Thyroid gland (tissue), 4 donors: ENCODE measurements around the gene MPPED1. TPM values are rescaled to one million over a fixed set of nuclear protein-coding genes. Genes with fewer than 3 reads are reported as not detected.

Experiments
- DNase-seq, 2 donors: peaks; one replicate each; pipeline ENCODE4 v3.0.0-alpha.2; 2019
- H3K27ac ChIP-seq, 3 donors: fragments of 200-600 bp; sonication (generic); 1 replicate in 2 of 3; 2 replicates in 1 of 3; pipeline ENCODE4 v1.5.1; 2016 to 2019; ENCODE audit warnings: mild to moderate bottlenecking in 1 of 3, moderate library complexity in 1 of 3
- H3K27me3 ChIP-seq: fragments of 200-600 bp; sonication (generic); one replicate; pipeline ENCODE4 v1.5.1; 2019
- H3K36me3 ChIP-seq, 2 donors: fragments of 200-600 bp; sonication (generic); one replicate each; pipeline ENCODE4 v1.5.1; 2016 to 2019
- H3K4me1 ChIP-seq, 2 donors: fragments of 200-600 bp; sonication (generic); one replicate each; pipeline ENCODE4 v1.5.1; 2017 to 2019
- H3K4me3 ChIP-seq, 3 donors: fragments of 200-600 bp; sonication (generic); replicated peaks in 1 of 3; 1 replicate in 2 of 3; 2 replicates in 1 of 3; pipeline ENCODE4 v1.5.1; 2016; ENCODE audit warnings: mild to moderate bottlenecking in 1 of 3
- H3K9me3 ChIP-seq: fragments of 200-600 bp; sonication (generic); one replicate; pipeline ENCODE4 v1.5.1; 2017
- POLR2A ChIP-seq, 2 donors: fragments of 450-650 bp; IDR thresholded peaks; one replicate each; pipeline ENCODE4 v1.6.1; 2017; ENCODE audit warnings: antibody characterized with exemption in 2 of 2, mild to moderate bottlenecking in 2 of 2, moderate library complexity in 1 of 2
- WGBS, 2 donors: methylation state at CpG; one replicate each; pipeline ENCODE4 v1.1.5; 2017; 5-methylcytosine and 5-hydroxymethylcytosine counted together
- intact Hi-C: fragments of 100-400 bp; cut with DNase I; formaldehyde crosslinking; loops from one replicate; pipeline ENCODE4 v1.15.1; 2023
- total RNA-seq, 4 donors: library from RNA; depleted of rRNA; stranded (reverse); fragments of >200 nt; gene quantifications; one replicate each; pipeline ENCODE4 v1.2.3, GENCODE V29; 2016
- TF ChIP-seq, protein P1 (sequence below), 6 experiments: fragments of 200-600 bp in 3 of 6; fragments of 450-650 bp in 3 of 6; sonication (generic) in 3 of 6; IDR thresholded peaks; one replicate each; pipeline ENCODE4 v1.5.1; 2016 to 2019; ENCODE audit warnings: antibody characterized with exemption in 6 of 6, mild to moderate bottlenecking in 2 of 6, inconsistent platforms in 1 of 6, moderate library complexity in 1 of 6

Gene MPPED1
- total RNA-seq, 4 donors from 2014 or later: not detected

DNA sequence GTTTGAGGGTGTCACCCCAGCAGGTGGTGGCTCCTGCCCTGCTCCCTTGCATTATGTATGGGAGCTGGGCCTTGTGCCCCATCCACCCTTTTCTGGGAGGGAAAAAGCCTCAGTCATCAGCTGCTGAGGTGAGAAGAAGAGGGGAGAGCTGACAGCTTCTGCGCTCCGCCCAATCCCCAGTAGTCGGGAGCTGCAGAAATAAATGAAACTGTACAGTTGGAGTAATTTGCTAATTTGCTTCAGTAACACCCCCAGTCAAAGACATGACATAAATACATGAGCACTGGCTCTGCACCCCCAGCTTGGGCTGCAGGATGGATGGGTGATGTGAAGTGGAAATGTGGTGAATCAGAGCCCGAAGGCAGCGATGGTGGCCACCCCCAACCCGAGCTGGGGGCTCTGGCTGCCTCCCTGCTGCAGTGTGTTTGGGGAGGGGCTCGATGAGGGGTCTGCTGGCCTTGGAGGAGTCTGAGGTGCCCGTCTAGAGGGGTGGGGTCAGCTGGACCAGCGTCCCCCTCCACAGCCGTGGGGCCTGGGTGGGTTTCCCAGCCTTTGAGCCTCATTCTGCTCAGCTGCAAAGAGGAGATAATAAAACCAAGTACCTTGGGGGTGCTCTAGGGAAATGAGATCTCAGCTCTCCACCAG lies 59.2 kb downstream of the MPPED1 start:
- intact Hi-C loops: no loop called here
- TF ChIP-seq POLR2A (IDR thresholded peaks at IDR 0.05): no peak
- TF ChIP-seq, protein P1, sequence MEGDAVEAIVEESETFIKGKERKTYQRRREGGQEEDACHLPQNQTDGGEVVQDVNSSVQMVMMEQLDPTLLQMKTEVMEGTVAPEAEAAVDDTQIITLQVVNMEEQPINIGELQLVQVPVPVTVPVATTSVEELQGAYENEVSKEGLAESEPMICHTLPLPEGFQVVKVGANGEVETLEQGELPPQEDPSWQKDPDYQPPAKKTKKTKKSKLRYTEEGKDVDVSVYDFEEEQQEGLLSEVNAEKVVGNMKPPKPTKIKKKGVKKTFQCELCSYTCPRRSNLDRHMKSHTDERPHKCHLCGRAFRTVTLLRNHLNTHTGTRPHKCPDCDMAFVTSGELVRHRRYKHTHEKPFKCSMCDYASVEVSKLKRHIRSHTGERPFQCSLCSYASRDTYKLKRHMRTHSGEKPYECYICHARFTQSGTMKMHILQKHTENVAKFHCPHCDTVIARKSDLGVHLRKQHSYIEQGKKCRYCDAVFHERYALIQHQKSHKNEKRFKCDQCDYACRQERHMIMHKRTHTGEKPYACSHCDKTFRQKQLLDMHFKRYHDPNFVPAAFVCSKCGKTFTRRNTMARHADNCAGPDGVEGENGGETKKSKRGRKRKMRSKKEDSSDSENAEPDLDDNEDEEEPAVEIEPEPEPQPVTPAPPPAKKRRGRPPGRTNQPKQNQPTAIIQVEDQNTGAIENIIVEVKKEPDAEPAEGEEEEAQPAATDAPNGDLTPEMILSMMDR (IDR thresholded peaks at IDR 0.05): no peak
- no peaks in the 10 kb centered on the region for H3K27me3 ChIP-seq
- no peak overlapping the region for H3K27ac ChIP-seq
- H3K4me3 ChIP-seq: no peak overlapping the region
- WGBS, 2 donors: 77 to 81% methylated on average over 9 to 10 of the region's 10 CpGs
- H3K36me3 ChIP-seq: no peaks in the 10 kb centered on the region
- DNase-seq: no peak
- no peaks in the 10 kb centered on the region for H3K9me3 ChIP-seq
- no peaks in the 10 kb centered on the region for H3K4me1 ChIP-seq

DNA sequence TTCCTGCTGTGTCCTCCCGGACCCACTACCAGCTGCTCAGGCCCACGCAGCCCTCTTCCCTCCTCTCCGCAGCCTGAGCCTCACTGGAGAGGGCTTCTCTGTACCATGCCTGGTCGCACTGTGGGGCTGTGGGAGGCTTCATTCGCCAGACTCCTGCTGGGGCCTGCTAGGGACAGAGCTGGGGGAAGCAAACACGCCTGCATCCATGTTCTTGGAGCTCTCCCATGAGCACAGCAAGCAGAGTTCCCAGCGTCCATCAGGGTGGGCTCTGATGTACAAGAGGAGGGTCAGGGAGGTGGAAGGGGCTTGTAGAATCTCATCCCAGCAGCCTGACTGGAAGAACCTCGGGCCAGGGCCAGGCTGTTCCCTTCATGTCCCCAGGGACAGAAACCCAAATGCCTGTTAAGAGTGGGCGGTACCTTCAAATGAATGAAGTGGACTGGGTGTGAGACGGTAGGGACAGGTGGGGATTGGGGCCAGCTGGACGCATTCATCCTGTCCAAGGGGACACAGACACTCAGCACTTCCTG lies 59.9 kb downstream of the MPPED1 start:
- no peak for DNase-seq
- TF ChIP-seq, protein P1 (IDR thresholded peaks at IDR 0.05): no peak
- Histone ChIP-seq H3K9me3 (no peaks in the 10 kb centered on the region), H3K4me3 (no peak overlapping the region), H3K27ac (no peak overlapping the region), H3K27me3 (no peaks in the 10 kb centered on the region), H3K4me1 (no peaks in the 10 kb centered on the region), H3K36me3 (no peaks in the 10 kb centered on the region)
- intact Hi-C loops: no loop called here
- 74 to 75% methylated on average over 11 of the region's 11 CpGs for WGBS, 2 donors

DNA sequence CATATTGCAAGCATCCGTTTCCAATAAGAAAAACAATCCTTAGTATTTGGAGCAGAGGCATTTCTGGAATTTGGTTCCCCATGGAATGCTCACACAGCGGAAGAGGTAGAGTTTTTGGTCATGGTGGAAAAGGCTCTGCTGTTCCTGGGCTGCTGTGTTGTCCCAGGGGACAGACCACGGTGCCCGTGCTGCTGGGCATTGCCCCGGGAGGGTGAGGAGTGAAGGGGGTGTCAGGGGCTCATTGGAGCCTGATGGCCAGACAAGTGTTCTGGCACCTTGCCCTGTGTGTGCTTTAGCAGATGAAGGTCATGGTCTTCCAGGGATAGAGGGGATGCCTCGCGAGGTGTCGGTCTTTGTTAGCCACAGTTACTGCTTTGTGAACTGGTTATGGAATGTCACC lies 61.2 kb downstream of the MPPED1 start:
- no peak for DNase-seq
- intact Hi-C loops: no loop called here
- Histone ChIP-seq H3K36me3 (no peaks in the 10 kb centered on the region), H3K4me1 (no peaks in the 10 kb centered on the region), H3K27me3 (no peaks in the 10 kb centered on the region), H3K4me3 (no peak overlapping the region), H3K9me3 (no peaks in the 10 kb centered on the region), H3K27ac (no peak overlapping the region)
- no peak for TF ChIP-seq POLR2A (IDR thresholded peaks at IDR 0.05)
- TF ChIP-seq, protein P1 (IDR thresholded peaks at IDR 0.05): no peak
- WGBS, 2 donors: 45 to 48% methylated on average over 8 of the region's 8 CpGs

DNA sequence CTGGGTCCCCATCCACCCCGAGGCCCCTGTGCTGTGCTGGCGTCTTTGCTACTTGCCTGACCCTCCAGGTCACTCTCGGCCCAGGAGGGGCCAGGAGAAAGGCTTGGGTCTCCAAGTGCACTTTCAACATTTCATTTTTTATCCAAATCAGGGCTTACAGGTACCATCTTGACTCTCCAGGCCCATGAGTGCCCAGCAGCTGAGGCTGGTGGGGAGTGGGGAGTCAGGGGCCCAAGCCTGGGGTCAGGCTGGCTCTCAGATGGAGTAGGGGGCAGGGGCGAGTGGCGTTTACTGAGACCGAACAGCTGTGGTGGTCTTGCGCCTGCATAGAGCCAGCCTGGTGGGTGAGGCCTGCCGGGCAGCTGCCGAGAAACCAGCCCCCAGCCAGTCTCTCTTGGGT lies 61.6 kb downstream of the MPPED1 start:
- Histone ChIP-seq H3K9me3 (no peaks in the 10 kb centered on the region), H3K36me3 (no peaks in the 10 kb centered on the region), H3K4me1 (no peaks in the 10 kb centered on the region), H3K27ac (no peak overlapping the region), H3K27me3 (no peaks in the 10 kb centered on the region), H3K4me3 (no peak overlapping the region)
- 81 to 84% methylated on average over 9 of the region's 9 CpGs for WGBS, 2 donors
- TF ChIP-seq, protein P1 (IDR thresholded peaks at IDR 0.05): no peak
- TF ChIP-seq POLR2A (IDR thresholded peaks at IDR 0.05): no peak
- intact Hi-C loops: no loop called here
- DNase-seq: no peak

DNA sequence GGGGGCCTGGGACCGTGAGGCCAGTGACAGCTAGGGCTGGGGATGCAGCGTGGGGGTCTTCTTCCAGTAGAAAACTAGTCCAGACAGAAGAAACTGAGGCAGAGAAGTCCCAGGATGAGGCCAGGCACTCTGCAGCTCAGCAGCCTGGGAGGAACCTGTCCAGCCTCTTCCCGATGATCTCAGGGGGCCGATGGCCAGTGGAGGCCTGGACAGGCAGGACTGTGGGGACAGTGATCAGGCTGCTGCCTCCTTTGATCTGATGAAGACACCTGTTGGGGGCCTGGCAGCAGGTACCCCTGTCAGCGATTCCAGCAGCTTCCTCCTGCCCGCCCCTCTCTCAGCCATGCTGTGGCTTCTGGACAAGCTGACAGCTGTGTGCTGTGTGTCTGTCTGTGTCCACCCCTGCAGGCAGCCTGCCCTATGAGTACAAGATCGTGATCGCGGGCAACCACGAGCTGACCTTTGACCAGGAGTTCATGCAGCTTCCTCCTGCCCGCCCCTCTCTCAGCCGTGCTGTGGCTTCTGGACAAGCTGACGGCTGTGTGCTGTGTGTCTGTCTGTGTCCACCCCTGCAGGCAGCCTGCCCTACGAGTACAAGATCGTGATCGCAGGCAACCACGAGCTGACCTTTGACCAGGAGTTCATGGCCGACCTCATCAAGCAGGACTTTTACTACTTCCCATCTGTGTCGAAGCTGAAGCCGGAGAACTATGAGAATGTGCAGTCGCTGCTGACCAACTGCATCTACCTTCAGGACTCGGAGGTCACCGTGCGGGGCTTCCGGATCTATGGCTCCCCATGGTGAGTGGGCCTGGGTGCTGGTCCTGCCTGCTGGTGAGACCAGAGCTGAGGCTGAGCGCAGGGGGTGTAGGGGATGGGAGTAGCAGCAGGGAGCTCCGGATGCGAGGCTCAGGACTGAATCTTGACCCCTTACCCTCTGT lies 62.6 kb downstream of the MPPED1 start:
- Histone ChIP-seq H3K36me3 (no peaks in the 10 kb centered on the region), H3K27ac (no peak overlapping the region), H3K4me3 (no peak overlapping the region), H3K27me3 (no peaks in the 10 kb centered on the region), H3K9me3 (no peaks in the 10 kb centered on the region), H3K4me1 (no peaks in the 10 kb centered on the region)
- no peak for TF ChIP-seq POLR2A (IDR thresholded peaks at IDR 0.05)
- TF ChIP-seq, protein P1 (IDR thresholded peaks at IDR 0.05): no peak
- 66 to 73% methylated on average over 28 of the region's 28 CpGs for WGBS, 2 donors
- DNase-seq: no peak
- intact Hi-C loops: no loop called here
